HepG2 (cell line): ENCODE data around the gene HPCAL1. TPM values are rescaled to one million over a fixed set of nuclear protein-coding genes. Genes with fewer than 3 reads are reported as not detected.
A peak's percentile ranks its signal among the peaks of the same experiment; 100 is the strongest.

Experiments used
- HNF1B ChIP-seq: sonication (generic); formaldehyde crosslinking; IDR thresholded peaks from 2 replicates; pipeline ENCODE4 v1.5.1; 2020; ENCODE audit warnings: mild to moderate bottlenecking, moderate library complexity, missing genetic modification reagents
- HNRNPLL ChIP-seq: fragments of 200-400 bp; formaldehyde crosslinking; IDR thresholded peaks from 2 replicates; pipeline ENCODE4 v1.6.1; 2017; ENCODE audit warnings: mild to moderate bottlenecking, low read depth, low read length; ENCODE audit not compliant: poor library complexity, severe bottlenecking
- LCORL ChIP-seq, 2 experiments: fragments of 450-650 bp in 1 of 2; sonication (generic) in 1 of 2; formaldehyde crosslinking in 1 of 2; IDR thresholded peaks; 2 replicates each; pipeline versions ENCODE4 v1.5.0 to v1.6.1; 2017 to 2020; ENCODE audit warnings: antibody characterized with exemption in 1 of 2, missing genetic modification reagents in 1 of 2
- MAFG ChIP-seq: sonication (generic); formaldehyde crosslinking; IDR thresholded peaks from 2 replicates; pipeline ENCODE4 v1.5.1; 2020; ENCODE audit warnings: mild to moderate bottlenecking, missing genetic modification reagents
- POLR2AphosphoS2 ChIP-seq: IDR thresholded peaks from 2 replicates; pipeline ENCODE4 v1.6.1; 2011; ENCODE audit warnings: low read depth, low read length, improper control_type of control experiment
- PRDM4 ChIP-seq: sonication (generic); formaldehyde crosslinking; IDR thresholded peaks from 2 replicates; pipeline ENCODE4 v1.9.0; 2021; ENCODE audit warnings: missing genetic modification reagents, borderline replicate concordance
- RBFOX2 ChIP-seq: fragments of 200-400 bp; formaldehyde crosslinking; IDR thresholded peaks from 2 replicates; pipeline ENCODE4 v1.6.1; 2017; ENCODE audit warnings: low read depth, mild to moderate bottlenecking, low read length
- RELA ChIP-seq: sonication (generic); formaldehyde crosslinking; IDR thresholded peaks from 2 replicates; pipeline ENCODE4 v1.4.0; 2020; ENCODE audit warnings: missing genetic modification reagents
- SMAD1 ChIP-seq: sonication (generic); formaldehyde crosslinking; IDR thresholded peaks from 2 replicates; pipeline ENCODE4 v1.4.0; 2020; ENCODE audit warnings: missing genetic modification reagents, low read depth, mild to moderate bottlenecking, borderline replicate concordance
- TCF12 ChIP-seq, 2 experiments: fragments of 450-650 bp in 1 of 2; sonication (generic) in 1 of 2; formaldehyde crosslinking in 1 of 2; IDR thresholded peaks; 2 replicates each; pipeline versions ENCODE4 v1.6.1 to v1.8.0; 2017 to 2022; ENCODE audit warnings: antibody characterized with exemption in 1 of 2, mild to moderate bottlenecking in 1 of 2, missing genetic modification reagents in 1 of 2, moderate library complexity in 1 of 2
- WIZ ChIP-seq: sonication (generic); formaldehyde crosslinking; IDR thresholded peaks from 2 replicates; pipeline ENCODE4 v1.5.1; 2020; ENCODE audit warnings: mild to moderate bottlenecking, missing genetic modification reagents
- ZNF260 ChIP-seq: sonication (generic); formaldehyde crosslinking; IDR thresholded peaks from 2 replicates; pipeline ENCODE4 v1.4.0; 2020; ENCODE audit warnings: missing genetic modification reagents, low read depth, mild to moderate bottlenecking, borderline replicate concordance
- ZNF343 ChIP-seq: sonication (generic); formaldehyde crosslinking; IDR thresholded peaks from 2 replicates; pipeline ENCODE4 v1.4.0; 2020; ENCODE audit warnings: mild to moderate bottlenecking, missing genetic modification reagents
- ZNF430 ChIP-seq: sonication (generic); formaldehyde crosslinking; IDR thresholded peaks from 2 replicates; pipeline ENCODE4 v1.9.0; 2021; ENCODE audit warnings: mild to moderate bottlenecking, missing genetic modification reagents
- ZNF570 ChIP-seq: sonication (generic); formaldehyde crosslinking; IDR thresholded peaks from 2 replicates; pipeline ENCODE4 v1.4.0; 2020; ENCODE audit warnings: mild to moderate bottlenecking, missing genetic modification reagents, borderline replicate concordance
- ZNF660 ChIP-seq: sonication (generic); formaldehyde crosslinking; IDR thresholded peaks from 2 replicates; pipeline ENCODE4 v1.5.1; 2020; ENCODE audit warnings: mild to moderate bottlenecking, low read depth, missing genetic modification reagents, borderline replicate concordance
- ZNF770 ChIP-seq: sonication (generic); formaldehyde crosslinking; IDR thresholded peaks from 2 replicates; pipeline ENCODE4 v1.5.0; 2020; ENCODE audit warnings: mild to moderate bottlenecking, missing genetic modification reagents
- ZNF839 ChIP-seq: sonication (generic); formaldehyde crosslinking; IDR thresholded peaks from 2 replicates; pipeline ENCODE4 v1.4.0; 2020; ENCODE audit warnings: missing genetic modification reagents, mild to moderate bottlenecking, borderline replicate concordance
- polyA plus RNA-seq, 8 experiments: library from polyadenylated mRNA; depleted of rRNA in 3 of 8; stranded (reverse) in 7 of 8; unstranded in 1 of 8; fragments of >200 nt; fragmentation: Illumina TruSeq in 4 of 8; extraction: Trizol in 4 of 8; gene quantifications; 2 replicates each; pipeline versions ENCODE4 v1.2.1 to v1.2.3, GENCODE V29; 2011 to 2016; ENCODE audit warnings: low read depth in 4 of 8, missing spikeins in 1 of 8, mixed read lengths in 1 of 8; ENCODE audit not compliant: insufficient read depth in 1 of 8
- total RNA-seq, 5 experiments: library from RNA; depleted of rRNA; stranded (reverse); fragments of >200 nt; fragmentation: Illumina TruSeq; extraction: Trizol; gene quantifications; 2 replicates each; pipeline ENCODE4 v1.2.3, GENCODE V29; 2016; ENCODE audit warnings: low read depth in 1 of 5
- TF ChIP-seq, protein P1 (sequence below): sonication (generic); formaldehyde crosslinking; IDR thresholded peaks from 2 replicates; pipeline ENCODE4 v1.4.0; 2020; ENCODE audit warnings: low read depth, mild to moderate bottlenecking, missing genetic modification reagents
- TF ChIP-seq, protein P2 (sequence below): sonication (generic); formaldehyde crosslinking; IDR thresholded peaks from 2 replicates; pipeline ENCODE4 v1.8.0; 2022; ENCODE audit warnings: mild to moderate bottlenecking, missing genetic modification reagents; ENCODE audit not compliant: insufficient replicate concordance

Gene HPCAL1
- total and polyA plus RNA-seq, 2 of the 13 experiments (the other 11 are each of a cell fraction or from before 2014, with no cell fraction given), result 29.5 to 29.9 TPM

- no peak for TF ChIP-seq ZNF770
- no peak for TF ChIP-seq ZNF343
- TF ChIP-seq, protein P1, sequence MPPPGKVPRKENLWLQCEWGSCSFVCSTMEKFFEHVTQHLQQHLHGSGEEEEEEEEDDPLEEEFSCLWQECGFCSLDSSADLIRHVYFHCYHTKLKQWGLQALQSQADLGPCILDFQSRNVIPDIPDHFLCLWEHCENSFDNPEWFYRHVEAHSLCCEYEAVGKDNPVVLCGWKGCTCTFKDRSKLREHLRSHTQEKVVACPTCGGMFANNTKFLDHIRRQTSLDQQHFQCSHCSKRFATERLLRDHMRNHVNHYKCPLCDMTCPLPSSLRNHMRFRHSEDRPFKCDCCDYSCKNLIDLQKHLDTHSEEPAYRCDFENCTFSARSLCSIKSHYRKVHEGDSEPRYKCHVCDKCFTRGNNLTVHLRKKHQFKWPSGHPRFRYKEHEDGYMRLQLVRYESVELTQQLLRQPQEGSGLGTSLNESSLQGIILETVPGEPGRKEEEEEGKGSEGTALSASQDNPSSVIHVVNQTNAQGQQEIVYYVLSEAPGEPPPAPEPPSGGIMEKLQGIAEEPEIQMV (CRISPR knock-in tag), result no peak
- TF ChIP-seq WIZ (CRISPR knock-in tag), result no peak
- TF ChIP-seq ZNF570 (CRISPR knock-in tag), result no peak
- no peak for TF ChIP-seq RELA
- no peak for TF ChIP-seq PRDM4 (CRISPR knock-in tag)
- TF ChIP-seq ZNF839 (CRISPR knock-in tag), result no peak
- no peak for TF ChIP-seq MAFG
- TF ChIP-seq ZNF660 (CRISPR knock-in tag), result no peak
- TF ChIP-seq POLR2AphosphoS2, result no peak
- TF ChIP-seq ZNF260, result no peak
- TF ChIP-seq HNF1B (CRISPR knock-in tag), result no peak
- no peak for TF ChIP-seq SMAD1 (CRISPR knock-in tag)
- no peak for TF ChIP-seq RBFOX2
- TF ChIP-seq LCORL (IDR thresholded peaks at IDR 0.05), result no peak
- TF ChIP-seq LCORL (CRISPR knock-in tag; IDR thresholded peaks at IDR 0.05), result peak; percentile 32; the same call in 1 of the 2 replicates
- TF ChIP-seq, protein P2, sequence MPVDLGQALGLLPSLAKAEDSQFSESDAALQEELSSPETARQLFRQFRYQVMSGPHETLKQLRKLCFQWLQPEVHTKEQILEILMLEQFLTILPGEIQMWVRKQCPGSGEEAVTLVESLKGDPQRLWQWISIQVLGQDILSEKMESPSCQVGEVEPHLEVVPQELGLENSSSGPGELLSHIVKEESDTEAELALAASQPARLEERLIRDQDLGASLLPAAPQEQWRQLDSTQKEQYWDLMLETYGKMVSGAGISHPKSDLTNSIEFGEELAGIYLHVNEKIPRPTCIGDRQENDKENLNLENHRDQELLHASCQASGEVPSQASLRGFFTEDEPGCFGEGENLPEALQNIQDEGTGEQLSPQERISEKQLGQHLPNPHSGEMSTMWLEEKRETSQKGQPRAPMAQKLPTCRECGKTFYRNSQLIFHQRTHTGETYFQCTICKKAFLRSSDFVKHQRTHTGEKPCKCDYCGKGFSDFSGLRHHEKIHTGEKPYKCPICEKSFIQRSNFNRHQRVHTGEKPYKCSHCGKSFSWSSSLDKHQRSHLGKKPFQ, result no peak
- TF ChIP-seq TCF12 (IDR thresholded peaks at IDR 0.05), result no peak
- TF ChIP-seq TCF12 (CRISPR knock-in tag; IDR thresholded peaks at IDR 0.05), result no peak
- no peak for TF ChIP-seq HNRNPLL
- no peak for TF ChIP-seq ZNF430 (CRISPR knock-in tag)
These were observed 533 bp downstream of the HPCAL1 start (continued) for GRCh38 chr2:10303181-10303693.
